OCI-LY3 (cell line): ENCODE results near the gene UBLCP1.

Source experiments
- CTCF ChIP-seq: fragments of 200-600, 300-600 bp; sonication (generic); IDR thresholded peaks from 2 replicates; pipeline ENCODE4 v1.5.1; 2014; ENCODE audit warnings: antibody characterized with exemption, low read length, low read depth
- EZH2phosphoT487 ChIP-seq: fragments of 200-600 bp; shearing (Covaris generic); IDR thresholded peaks from 2 replicates; pipeline ENCODE4 v1.6.1; 2018; ENCODE audit warnings: antibody characterized with exemption, mixed run types, low read depth

GRCh38 chr5:159304961-159305595, 42.0 kb downstream of the UBLCP1 start:
- no peak for TF ChIP-seq CTCF
- no peak for TF ChIP-seq EZH2phosphoT487
